Heart right ventricle (tissue), 16 donors: ENCODE data around the gene NIP7. TPM values are rescaled to one million over a fixed set of nuclear protein-coding genes. Genes with fewer than 3 reads are reported as not detected.

Source experiments
- ATAC-seq, 8 donors: fragments of 200-7000 bp; cut with Tn5 transposase; one replicate each; pipeline ENCODE4 v1.9.1; 2020; ENCODE audit warnings: mild to moderate bottlenecking in 8 of 8, moderate library complexity in 8 of 8, moderate number of reproducible peaks in 1 of 8
- DNase-seq, 2 donors: peaks; one replicate each; pipeline ENCODE4 v3.0.0-alpha.2; 2020
- H3K27ac ChIP-seq, 10 donors: fragments of 200-600 bp; sonication (generic) in 2 of 10; one replicate each; pipeline versions ENCODE4 v1.5.0 to v1.8.0; 2020 to 2022; ENCODE audit warnings: mild to moderate bottlenecking in 3 of 10
- H3K27me3 ChIP-seq, 7 donors: fragments of 200-600 bp; one replicate each; pipeline ENCODE4 v1.8.0; 2021 to 2022; ENCODE audit warnings: mild to moderate bottlenecking in 2 of 7
- H3K36me3 ChIP-seq, 9 donors: fragments of 200-600 bp; sonication (generic) in 1 of 9; one replicate each; pipeline versions ENCODE4 v1.5.0 to v1.8.0; 2020 to 2022; ENCODE audit warnings: mild to moderate bottlenecking in 2 of 9
- H3K4me1 ChIP-seq, 9 donors: fragments of 200-600 bp; sonication (generic) in 1 of 9; one replicate each; pipeline versions ENCODE4 v1.5.0 to v1.8.0; 2020 to 2022; ENCODE audit warnings: mild to moderate bottlenecking in 4 of 9
- H3K4me3 ChIP-seq, 10 donors: fragments of 200-600 bp; sonication (generic) in 2 of 10; one replicate each; pipeline versions ENCODE4 v1.5.0 to v1.8.0; 2020 to 2022; ENCODE audit warnings: mild to moderate bottlenecking in 7 of 10, moderate library complexity in 2 of 10
- H3K9me3 ChIP-seq, 11 donors: fragments of 200-600 bp in 10 of 11; sonication (generic) in 2 of 11; one replicate each; pipeline versions ENCODE4 v1.5.0 to v1.8.0; 2013 to 2022; ENCODE audit warnings: mild to moderate bottlenecking in 2 of 11, control low read depth in 1 of 11, moderate library complexity in 1 of 11
- CTCF ChIP-seq, 9 donors: fragments of 200-600 bp; sonication (generic) in 2 of 9; IDR thresholded peaks; one replicate each; pipeline versions ENCODE4 v1.5.0 to v1.8.0; 2021 to 2022; ENCODE audit warnings: antibody characterized with exemption in 9 of 9, mild to moderate bottlenecking in 5 of 9, moderate library complexity in 1 of 9
- WGBS, 2 donors: extraction: QIAGEN DNeasy Blood & Tissue Kit; methylation state at CpG; one replicate each; pipeline ENCODE4 v1.1.7; 2013; ENCODE audit warnings: inconsistent platforms in 1 of 2; 5-methylcytosine and 5-hydroxymethylcytosine counted together
- intact Hi-C, 10 donors: fragments of 100-400 bp; cut with DNase I; formaldehyde crosslinking; loops; one replicate each; pipeline versions ENCODE4 v1.11.1 to v1.14.2; 2022
- polyA plus RNA-seq, 2 donors: library from polyadenylated mRNA; stranded (reverse); fragments of 200-250 nt; gene quantifications; one replicate each; pipeline ENCODE4 v1.2.3, GENCODE V29; 2013
- total RNA-seq, 10 donors: library from RNA; stranded (reverse); fragmentation: NEBNext Ultra II Directional in 3 of 10; extraction: Animal tissue kit (Norgen Biotek cat#: 25700) in 3 of 10; gene quantifications; one replicate each; pipeline versions ENCODE4 v1.2.1 to v1.2.4, GENCODE V29; 2021 to 2023
- donor health status: Arrhythmogenic right ventricular cardiomyopathy.
- donor health status: ischemic (EF 13 %, LVEDD 7.1; RV severe dilation, severe dysfunction).
- donor health status: healthy with polysubstance abuse.
- donor health status: DM: no; HTN: yes; CAD: no.
- donor health status: DM: no; HTN: no; CAD: no.
- donor health status: ischemic (EF 25% LVEDD 6.9; RV normal size, moderate dysfunction).
- donor health status: ischemic (EF 25% LVEDD 5.7; RV mildly dilated, moderate dysfunction).
- donor health status: healthy.
- donor health status: DM: yes; HTN: yes; CAD: no.
- donor health status: Ischemic cardiomyopathy.
- donor health status: ischemic (EF 35%, LVEDD 5.7; RV mildly dilated, moderate dysfunction).
- donor health status: nonischemic (EF 11% LVEDD 7.7; RV severe dilation, severe dysfunction).
- donor health status: DM: yes; HTN: yes; CAD: no.
- donor health status: PGD.
- donor health status: ischemic (EF 29% LVEDD 5.4; RV normal size, mild dysfunction).
- donor health status: nonischemic (EF 23%, LVEDD 6.1; RV moderate dilation, normal function).

The NIP7 gene
- total and polyA plus RNA-seq, 12 donors = 6.1 to 15.8 (median 8.0) TPM

GRCh38 chr16:69319381-69319780, 20.2 kb upstream of the NIP7 start:
- 91 to 94% methylated on average over 9 of the region's 9 CpGs for WGBS, 2 donors
- DNase-seq (no peak), ATAC-seq (no peak)
- Histone ChIP-seq H3K27ac (no peak overlapping the region), H3K36me3 (peaks cover 10 to 100% (median 62%) of the 10 kb centered on the region in 9 donors), H3K9me3 (no peaks in the 10 kb centered on the region), H3K27me3 (no peaks in the 10 kb centered on the region), H3K4me3 (no peak overlapping the region), H3K4me1 (peaks cover 0 to 16% (median 6%) of the 10 kb centered on the region in 9 donors)
- intact Hi-C loops = no loop called here
- no peak for TF ChIP-seq CTCF (IDR thresholded peaks at IDR 0.05)

- H3K4me1 ChIP-seq = peaks cover 0 to 12% (median 2%) of the 10 kb centered on the region in 9 donors
- intact Hi-C loops = no loop called here
- ATAC-seq (no peak), DNase-seq (no peak)
- H3K27ac ChIP-seq = no peak overlapping the region
- H3K4me3 ChIP-seq = no peak overlapping the region
- no peaks in the 10 kb centered on the region for H3K27me3 ChIP-seq
- 90 to 93% methylated on average over 30 of the region's 30 CpGs for WGBS, 2 donors
- H3K36me3 ChIP-seq = peaks cover 10 to 100% (median 70%) of the 10 kb centered on the region in 9 donors
- no peaks in the 10 kb centered on the region for H3K9me3 ChIP-seq
- no peak for TF ChIP-seq CTCF (IDR thresholded peaks at IDR 0.05)
Measured at GRCh38 chr16:69319826-69320739, 19.5 kb upstream of the NIP7 start.

- H3K4me3 ChIP-seq = no peak overlapping the region
- 91% methylated on average over 13 of the region's 13 CpGs for WGBS, 2 donors
- no peak for DNase-seq
- intact Hi-C loops = no loop called here
- H3K27me3 ChIP-seq = no peaks in the 10 kb centered on the region
- ATAC-seq = no peak
- peaks cover 0 to 12% (median 2%) of the 10 kb centered on the region in 9 donors for H3K4me1 ChIP-seq
- H3K36me3 ChIP-seq = peaks cover 10 to 100% (median 76%) of the 10 kb centered on the region in 9 donors
- H3K27ac ChIP-seq = no peak overlapping the region
- no peak for TF ChIP-seq CTCF (IDR thresholded peaks at IDR 0.05)
- no peaks in the 10 kb centered on the region for H3K9me3 ChIP-seq
Measured at GRCh38 chr16:69320740-69321073, 18.9 kb upstream of the NIP7 start.

GRCh38 chr16:69321080-69321479, 18.5 kb upstream of the NIP7 start:
- no peaks in the 10 kb centered on the region for H3K9me3 ChIP-seq
- TF ChIP-seq CTCF (IDR thresholded peaks at IDR 0.05) = no peak
- peaks cover 10 to 100% (median 75%) of the 10 kb centered on the region in 9 donors for H3K36me3 ChIP-seq
- 93% methylated on average over 22 of the region's 22 CpGs for WGBS, 2 donors
- ATAC-seq (no peak), DNase-seq (no peak)
- H3K27me3 ChIP-seq = no peaks in the 10 kb centered on the region
- H3K4me3 ChIP-seq = no peak overlapping the region
- peaks cover 0 to 15% (median 6%) of the 10 kb centered on the region in 9 donors for H3K4me1 ChIP-seq
- no peak overlapping the region for H3K27ac ChIP-seq
- intact Hi-C loops = no loop called here
